Fibroblast of the conjunctiva (primary cell): ENCODE data around the gene ELOB.

Experiments
- DNase-seq: peaks from one replicate; pipeline ENCODE4 v3.0.0-alpha.2; 2010; ENCODE audit warnings: low read depth

Gene ELOB

DNA sequence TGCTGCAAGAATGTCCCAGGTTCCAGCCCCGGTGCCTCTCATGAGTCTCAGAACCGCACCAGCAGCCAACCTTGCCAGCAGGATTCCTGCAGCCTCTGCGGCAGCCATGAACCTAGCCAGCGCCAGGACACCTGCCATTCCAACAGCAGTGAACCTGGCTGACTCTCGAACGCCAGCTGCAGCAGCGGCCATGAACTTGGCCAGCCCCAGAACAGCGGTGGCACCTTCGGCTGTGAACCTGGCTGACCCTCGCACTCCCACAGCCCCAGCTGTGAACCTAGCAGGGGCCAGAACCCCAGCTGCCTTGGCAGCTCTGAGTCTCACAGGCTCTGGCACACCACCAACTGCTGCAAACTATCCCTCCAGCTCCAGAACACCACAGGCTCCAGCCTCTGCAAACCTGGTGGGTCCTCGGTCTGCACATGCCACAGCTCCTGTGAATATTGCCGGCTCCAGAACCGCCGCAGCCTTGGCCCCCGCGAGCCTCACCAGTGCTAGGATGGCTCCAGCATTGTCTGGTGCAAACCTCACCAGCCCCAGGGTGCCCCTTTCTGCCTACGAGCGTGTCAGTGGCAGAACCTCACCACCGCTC is 9.8 kb downstream of the ELOB start:
- no peak for DNase-seq

- DNase-seq, result no peak
Measured at GRCh38 chr16:2766430-2767139, 10.5 kb downstream of the ELOB start.

GRCh38 chr16:2765462-2766404 is 11.3 kb downstream of the ELOB start:
- DNase-seq, result no peak

DNA sequence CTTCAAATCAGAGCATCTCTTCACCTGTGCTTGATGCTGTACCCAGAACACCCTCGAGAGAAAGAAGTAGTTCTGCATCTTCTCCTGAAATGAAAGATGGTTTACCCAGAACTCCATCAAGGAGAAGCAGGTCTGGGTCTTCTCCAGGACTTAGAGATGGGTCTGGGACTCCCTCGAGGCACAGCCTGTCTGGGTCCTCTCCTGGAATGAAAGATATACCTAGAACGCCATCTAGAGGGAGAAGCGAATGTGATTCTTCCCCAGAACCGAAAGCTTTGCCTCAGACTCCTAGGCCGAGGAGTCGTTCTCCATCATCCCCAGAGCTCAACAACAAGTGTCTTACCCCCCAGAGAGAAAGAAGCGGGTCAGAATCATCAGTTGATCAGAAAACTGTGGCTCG is 12.4 kb downstream of the ELOB start:
- no peak for DNase-seq

GRCh38 chr16:2763173-2763572 is 13.9 kb downstream of the ELOB start:
- no peak for DNase-seq

- DNase-seq, result no peak
Measured at GRCh38 chr16:2762711-2763110, 14.4 kb downstream of the ELOB start.

- DNase-seq, result no peak
Measured at GRCh38 chr16:2761886-2762583, 15.0 kb downstream of the ELOB start.

- no peak for DNase-seq
Measured at GRCh38 chr16:2761472-2761871, 15.6 kb downstream of the ELOB start.

DNA sequence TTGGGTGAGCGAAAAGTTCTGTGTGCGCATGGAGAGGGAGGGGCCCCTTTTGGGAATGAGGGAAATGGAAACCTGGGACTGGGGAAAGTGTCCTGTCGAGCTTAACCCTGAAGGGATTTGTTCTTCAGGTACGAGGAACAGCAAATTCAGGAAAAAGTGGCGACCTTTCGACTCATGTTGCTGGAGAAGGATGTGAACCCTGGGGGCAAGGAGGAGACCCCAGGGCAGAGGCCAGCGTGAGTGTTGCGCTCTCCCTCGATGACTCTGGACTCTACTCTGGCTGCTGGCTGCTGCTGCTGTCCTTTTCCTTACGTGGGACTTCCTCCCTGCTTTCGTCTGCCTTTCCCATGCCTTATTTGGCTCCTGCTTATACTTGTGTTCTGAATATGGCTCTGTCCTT is 19.7 kb downstream of the ELOB start:
- DNase-seq, result no peak

GRCh38 chr16:2756288-2757015 is 20.6 kb downstream of the ELOB start:
- no peak for DNase-seq

- DNase-seq, result no peak
Measured at GRCh38 chr16:2755158-2755557, 21.9 kb downstream of the ELOB start.

- no peak for DNase-seq
Measured at GRCh38 chr16:2753733-2754020, 23.4 kb downstream of the ELOB start.

GRCh38 chr16:2752850-2753732 is 24.0 kb downstream of the ELOB start:
- DNase-seq, result peak; percentile 69

DNA sequence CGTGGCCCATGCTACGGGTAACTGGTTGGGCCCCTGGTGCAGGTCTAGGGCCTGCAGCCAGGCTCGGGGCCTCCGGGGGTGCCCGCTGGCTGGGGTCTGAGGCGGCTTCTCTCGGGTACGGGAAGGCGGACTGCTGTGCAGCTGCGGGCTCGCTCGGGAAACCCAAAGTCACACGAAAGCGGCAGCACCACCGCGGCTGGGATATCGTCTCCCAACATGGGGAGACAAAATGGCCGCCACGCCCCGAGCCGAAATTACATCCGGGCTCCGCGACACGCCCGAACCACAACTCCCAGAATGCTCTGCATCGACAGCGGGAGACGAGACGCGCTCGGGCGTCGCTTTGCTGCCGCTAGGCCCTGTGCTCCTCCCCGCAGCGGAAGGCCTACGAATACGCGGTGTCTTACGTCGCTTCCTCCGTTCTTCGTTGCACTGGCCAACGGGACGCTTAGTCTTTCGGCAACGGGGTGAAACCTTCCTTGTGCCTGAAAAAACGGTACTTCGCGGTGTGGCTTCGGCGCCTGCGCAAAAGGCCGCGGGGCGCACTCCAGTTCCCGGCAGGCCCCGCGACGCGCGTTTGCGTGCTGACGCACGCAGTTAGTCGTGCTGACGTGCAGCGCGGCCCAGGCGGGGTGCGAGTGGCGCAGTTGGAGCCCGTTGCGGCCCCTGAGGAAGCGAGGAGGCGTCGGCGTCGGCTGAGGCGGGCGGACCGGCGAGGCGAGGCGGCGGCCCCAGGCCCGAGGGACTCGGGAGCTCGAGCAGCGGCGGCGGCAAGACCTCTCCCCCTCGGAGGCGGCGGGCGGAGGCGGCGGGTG is 24.8 kb downstream of the ELOB start, which contains the start of gene SRRM2:
Gene SRRM2, plus strand, starts transcription at position 604 of the 815 bp plus-strand sequence. CDS start 3,727 bp downstream, outside the sequence.
- DNase-seq, result peak; percentile 91

- DNase-seq, result no peak
Measured at GRCh38 chr16:2751577-2752034, 25.5 kb downstream of the ELOB start.

GRCh38 chr16:2749936-2750335 is 27.1 kb downstream of the ELOB start:
- DNase-seq, result no peak

GRCh38 chr16:2749476-2749875 is 27.6 kb downstream of the ELOB start:
- DNase-seq, result no peak

DNA sequence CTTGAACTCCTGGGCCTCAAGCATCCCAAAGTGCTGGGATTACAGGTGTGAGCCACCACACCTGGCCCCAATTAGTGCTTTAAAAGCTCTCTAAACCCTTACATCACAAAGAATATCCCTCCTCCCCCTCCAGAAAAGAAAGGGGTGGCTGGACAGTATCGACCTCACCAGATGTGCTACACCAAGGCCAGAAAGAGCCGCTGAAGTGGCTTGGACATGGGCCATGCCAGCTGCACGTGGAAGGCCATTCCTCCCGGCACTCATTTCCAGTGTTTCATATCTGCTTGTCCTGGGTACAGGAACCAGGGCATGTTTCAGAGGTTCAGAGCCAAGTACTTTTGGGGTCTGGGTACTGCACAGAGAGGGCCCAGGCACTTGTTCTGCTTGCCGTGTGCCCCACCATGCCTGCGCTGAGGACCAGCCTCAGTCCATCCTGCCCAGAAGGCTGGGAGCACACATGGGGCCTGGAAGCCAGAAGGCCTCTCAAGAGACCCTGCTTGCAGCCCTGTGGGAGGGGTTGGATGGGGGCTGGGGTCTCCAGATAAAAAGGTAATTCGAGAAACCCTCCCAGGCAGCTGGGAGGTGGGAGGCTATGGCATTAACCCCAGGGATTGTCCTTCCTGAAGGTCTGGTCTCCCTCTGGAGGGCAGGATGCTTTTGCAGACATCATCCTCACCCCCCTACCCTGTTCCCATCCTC is 28.2 kb downstream of the ELOB start:
- DNase-seq, result no peak

GRCh38 chr16:2745961-2746360 is 31.1 kb downstream of the ELOB start:
- no peak for DNase-seq
